ACC112 (cell line): ENCODE measurements around the gene IPP.

Experiments
- H2AFZ ChIP-seq: fragments of 200-600 bp; sonication (generic); one replicate; pipeline ENCODE4 v1.6.0; 2017; ENCODE audit warnings: antibody characterized with exemption, low read length; ENCODE audit not compliant: unreplicated experiment
- H3K27ac ChIP-seq: fragments of 200-600 bp; sonication (generic); 2 replicates; pipeline ENCODE4 v1.5.1; 2014; ENCODE audit warnings: low read depth, mild to moderate bottlenecking, antibody characterized with exemption, low read length, moderate library complexity
- H3K27me3 ChIP-seq: fragments of 200-600 bp; sonication (generic); 2 replicates; pipeline ENCODE4 v1.6.1; 2014; ENCODE audit warnings: mild to moderate bottlenecking, antibody characterized with exemption, low read length, moderate library complexity, mixed read lengths; ENCODE audit not compliant: insufficient read depth
- H3K36me3 ChIP-seq: fragments of 200-600 bp; sonication (generic); 2 replicates; pipeline ENCODE4 v1.6.1; 2016; ENCODE audit warnings: mild to moderate bottlenecking, antibody characterized with exemption, low read length, moderate library complexity, mixed read lengths; ENCODE audit not compliant: insufficient read depth
- H3K4me1 ChIP-seq: fragments of 200-600 bp; sonication (generic); one replicate; pipeline ENCODE4 v1.6.1; 2016; ENCODE audit warnings: low read length, mixed read lengths; ENCODE audit not compliant: insufficient read depth, unreplicated experiment, control insufficient read depth
- H3K4me3 ChIP-seq: fragments of 200-600 bp; sonication (generic); 2 replicates; pipeline ENCODE4 v1.5.1; 2014; ENCODE audit warnings: mild to moderate bottlenecking, low read depth, low read length
- H3K79me2 ChIP-seq: fragments of 200-600 bp; sonication (generic); one replicate; pipeline ENCODE4 v1.6.0; 2016; ENCODE audit warnings: low read length; ENCODE audit not compliant: control insufficient read depth, unreplicated experiment, insufficient read depth

Gene IPP

GRCh38 chr1:45669379-45669778, 81.1 kb downstream of the IPP start:
- Histone ChIP-seq H3K4me1 (peaks cover 18% of the 10 kb centered on the region), H3K79me2 (peaks cover 96% of the 10 kb centered on the region), H3K27me3 (no peaks in the 10 kb centered on the region), H3K4me3 (no peak overlapping the region), H3K27ac (peak overlapping the region; percentile 52), H3K36me3 (no peaks in the 10 kb centered on the region), H2AFZ (no peak overlapping the region)

- no peak overlapping the region for H3K4me3 ChIP-seq
- peaks cover 18% of the 10 kb centered on the region for H3K4me1 ChIP-seq
- H3K36me3 ChIP-seq, result no peaks in the 10 kb centered on the region
- H3K27ac ChIP-seq, result no peak overlapping the region
- no peak overlapping the region for H2AFZ ChIP-seq
- no peaks in the 10 kb centered on the region for H3K27me3 ChIP-seq
- peaks cover 94% of the 10 kb centered on the region for H3K79me2 ChIP-seq
Observed at GRCh38 chr1:45668526-45668925, 81.9 kb downstream of the IPP start.

GRCh38 chr1:45667321-45668111, 82.9 kb downstream of the IPP start:
- Histone ChIP-seq H3K4me3 (no peak overlapping the region), H3K79me2 (peaks cover 94% of the 10 kb centered on the region), H3K27ac (no peak overlapping the region), H2AFZ (no peak overlapping the region), H3K4me1 (peaks cover 18% of the 10 kb centered on the region), H3K27me3 (no peaks in the 10 kb centered on the region), H3K36me3 (no peaks in the 10 kb centered on the region)

- no peak overlapping the region for H3K27ac ChIP-seq
- H3K36me3 ChIP-seq, result no peaks in the 10 kb centered on the region
- peaks cover 94% of the 10 kb centered on the region for H3K79me2 ChIP-seq
- no peak overlapping the region for H2AFZ ChIP-seq
- no peak overlapping the region for H3K4me3 ChIP-seq
- H3K27me3 ChIP-seq, result no peaks in the 10 kb centered on the region
- H3K4me1 ChIP-seq, result peaks cover 18% of the 10 kb centered on the region
Observed at GRCh38 chr1:45666836-45667235, 83.6 kb downstream of the IPP start.

GRCh38 chr1:45660336-45660735, 90.1 kb downstream of the IPP start:
- peaks cover 42% of the 10 kb centered on the region for H3K79me2 ChIP-seq
- no peak overlapping the region for H2AFZ ChIP-seq
- no peaks in the 10 kb centered on the region for H3K27me3 ChIP-seq
- H3K36me3 ChIP-seq, result peaks cover 34% of the 10 kb centered on the region
- H3K4me3 ChIP-seq, result no peak overlapping the region
- no peak overlapping the region for H3K27ac ChIP-seq
- H3K4me1 ChIP-seq, result no peaks in the 10 kb centered on the region

- Histone ChIP-seq H3K27me3 (no peaks in the 10 kb centered on the region), H3K36me3 (peaks cover 38% of the 10 kb centered on the region), H3K4me3 (no peak overlapping the region), H3K79me2 (peaks cover 33% of the 10 kb centered on the region), H2AFZ (no peak overlapping the region), H3K4me1 (peaks cover 8% of the 10 kb centered on the region), H3K27ac (no peak overlapping the region)
Observed at GRCh38 chr1:45659222-45659621, 91.2 kb downstream of the IPP start.

- H3K36me3 ChIP-seq, result peaks cover 40% of the 10 kb centered on the region
- H2AFZ ChIP-seq, result no peak overlapping the region
- peaks cover 23% of the 10 kb centered on the region for H3K79me2 ChIP-seq
- no peak overlapping the region for H3K4me3 ChIP-seq
- H3K4me1 ChIP-seq, result peaks cover 8% of the 10 kb centered on the region
- no peak overlapping the region for H3K27ac ChIP-seq
- no peaks in the 10 kb centered on the region for H3K27me3 ChIP-seq
Observed at GRCh38 chr1:45658171-45658570, 92.3 kb downstream of the IPP start.

- Histone ChIP-seq H3K36me3 (peaks cover 43% of the 10 kb centered on the region), H2AFZ (no peak overlapping the region), H3K79me2 (peaks cover 8% of the 10 kb centered on the region), H3K4me1 (peaks cover 8% of the 10 kb centered on the region), H3K4me3 (no peak overlapping the region), H3K27ac (no peak overlapping the region), H3K27me3 (no peaks in the 10 kb centered on the region)
Observed at GRCh38 chr1:45656573-45657226, 93.8 kb downstream of the IPP start.

GRCh38 chr1:45654540-45655280, 95.7 kb downstream of the IPP start:
- Histone ChIP-seq H3K36me3 (peaks cover 60% of the 10 kb centered on the region), H3K79me2 (no peaks in the 10 kb centered on the region)

More at GRCh38 chr1:45654540-45655280, 95.7 kb downstream of the IPP start:
- Histone ChIP-seq H2AFZ (no peak overlapping the region), H3K27ac (no peak overlapping the region), H3K4me1 (peaks cover 8% of the 10 kb centered on the region), H3K27me3 (no peaks in the 10 kb centered on the region), H3K4me3 (no peak overlapping the region)
